Karpas-422 (cell line): Measurements from ENCODE around the gene COMMD1. TPM values are rescaled to one million over a fixed set of nuclear protein-coding genes. Genes with fewer than 3 reads are reported as not detected.
"Not testable (repeated sequence)": the region's sequence is repeated elsewhere in the genome, so short reads cannot be mapped to it uniquely, and the experiment has no call there.

Source experiments
- DNase-seq: peaks from one replicate; pipeline ENCODE4 v3.0.0-alpha.2; 2015
- H2AFZ ChIP-seq: fragments of 200-600 bp; sonication (generic); 2 replicates; pipeline ENCODE4 v1.6.1; 2014; ENCODE audit warnings: antibody characterized with exemption, low read length, mixed read lengths
- H3K27ac ChIP-seq: fragments of 200-600 bp; sonication (generic); 2 replicates; pipeline ENCODE4 v1.5.1; 2014; ENCODE audit warnings: mild to moderate bottlenecking, low read length, moderate library complexity
- H3K27me3 ChIP-seq: fragments of 200-600 bp; sonication (generic); 2 replicates; pipeline ENCODE4 v1.6.1; 2014; ENCODE audit warnings: low read length, mixed read lengths
- H3K36me3 ChIP-seq: fragments of 200-600 bp; sonication (generic); 2 replicates; pipeline ENCODE4 v1.6.1; 2014; ENCODE audit warnings: low read length, mixed read lengths; ENCODE audit not compliant: insufficient read depth
- H3K4me1 ChIP-seq: fragments of 200-600 bp; sonication (generic); 2 replicates; pipeline ENCODE4 v1.6.1; 2014; ENCODE audit warnings: mild to moderate bottlenecking, low read length, mixed read lengths
- H3K4me2 ChIP-seq: fragments of 200-600 bp; sonication (generic); 2 replicates; pipeline ENCODE4 v1.6.1; 2014; ENCODE audit warnings: low read length, low read depth, mild to moderate bottlenecking; ENCODE audit not compliant: poor library complexity, severe bottlenecking
- H3K4me3 ChIP-seq: fragments of 200-600 bp; sonication (generic); 2 replicates; pipeline ENCODE4 v1.5.1; 2014; ENCODE audit warnings: mild to moderate bottlenecking, antibody characterized with exemption, low read length, mixed read lengths
- H3K79me2 ChIP-seq: fragments of 200-600 bp; sonication (generic); 2 replicates; pipeline ENCODE4 v1.6.1; 2014; ENCODE audit warnings: mild to moderate bottlenecking, low read length, mixed read lengths
- H3K9ac ChIP-seq: fragments of 200-600 bp; sonication (generic); 2 replicates; pipeline ENCODE4 v1.6.0; 2014; ENCODE audit warnings: low read length
- H3K9me2 ChIP-seq: fragments of 200-600 bp; sonication (generic), shearing (Covaris generic); replicated peaks from 2 replicates; pipeline ENCODE4 v1.6.0; 2014; ENCODE audit warnings: mild to moderate bottlenecking, low read length, moderate library complexity; ENCODE audit not compliant: insufficient read depth
- H3K9me3 ChIP-seq: fragments of 300-700, 200-600 bp; sonication (generic); 2 replicates; pipeline ENCODE4 v1.6.1; 2014; ENCODE audit warnings: low read length, mixed read lengths
- H4K20me1 ChIP-seq: fragments of 200-600 bp; sonication (generic); 2 replicates; pipeline ENCODE4 v1.6.1; 2014; ENCODE audit warnings: mild to moderate bottlenecking, antibody characterized with exemption, low read length, low read depth; ENCODE audit not compliant: insufficient read depth
- total RNA-seq: library from RNA; depleted of rRNA; stranded (reverse); fragments of >200 nt; shearing (Covaris generic); gene quantifications from 2 replicates; pipeline ENCODE4 v1.2.3, GENCODE V29; 2014; ENCODE audit warnings: low replicate concordance

COMMD1 gene
- total RNA-seq, 1 experiment from 2014 or later, result 33.3 TPM

GRCh38 chr2:62119311-62119974 is 214.0 kb downstream of the COMMD1 start:
- no peak overlapping the region for H3K4me3 ChIP-seq
- peaks cover 3% of the 10 kb centered on the region for H3K4me1 ChIP-seq
- DNase-seq, result no peak
- H3K9me3 ChIP-seq, result no peaks in the 10 kb centered on the region
- no peak overlapping the region for H3K27ac ChIP-seq
- no peaks in the 10 kb centered on the region for H3K36me3 ChIP-seq
- H3K9ac ChIP-seq, result no peak overlapping the region
- no peaks in the 10 kb centered on the region for H3K9me2 ChIP-seq
- H3K27me3 ChIP-seq, result no peaks in the 10 kb centered on the region
- 0 out of 2 replicates have a peak, but pooled peaks cover 6% of the 10 kb centered on the region for H4K20me1 ChIP-seq
- no peak overlapping the region for H2AFZ ChIP-seq
- H3K4me2 ChIP-seq, result no peak overlapping the region
- H3K79me2 ChIP-seq, result no peaks in the 10 kb centered on the region

DNA sequence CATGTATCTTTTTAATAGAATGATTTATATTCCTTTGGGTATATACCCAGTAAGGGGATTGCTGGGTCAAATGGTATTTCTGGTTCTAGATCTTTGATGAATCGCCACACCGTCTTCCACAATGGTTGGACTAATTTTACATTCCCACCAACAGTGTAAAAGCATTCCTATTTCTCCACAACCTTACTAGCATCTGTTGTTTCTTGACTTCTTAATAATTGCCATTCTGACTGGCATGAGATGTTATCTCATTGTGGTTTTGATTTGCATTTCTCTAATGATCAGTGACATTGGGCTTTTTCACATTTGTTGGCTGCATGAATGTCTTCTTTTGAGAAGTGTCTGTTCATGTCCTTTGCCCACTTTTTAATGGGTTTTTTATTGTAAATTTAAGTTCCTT is 220.8 kb downstream of the COMMD1 start:
- not testable (repeated sequence) for H3K4me2 ChIP-seq, H3K9ac ChIP-seq, H2AFZ ChIP-seq, H3K27ac ChIP-seq, H3K36me3 ChIP-seq, H3K9me3 ChIP-seq, H3K79me2 ChIP-seq, H3K4me1 ChIP-seq, DNase-seq, H3K4me3 ChIP-seq, H4K20me1 ChIP-seq, H3K9me2 ChIP-seq, H3K27me3 ChIP-seq

- no peak overlapping the region for H3K27ac ChIP-seq
- H3K9ac ChIP-seq, result no peak overlapping the region
- 0 out of 2 replicates have a peak, but pooled peaks cover 4% of the 10 kb centered on the region for H3K27me3 ChIP-seq
- no peak overlapping the region for H2AFZ ChIP-seq
- no peaks in the 10 kb centered on the region for H3K36me3 ChIP-seq
- DNase-seq, result no peak
- H3K4me1 ChIP-seq, result no peaks in the 10 kb centered on the region
- H3K9me3 ChIP-seq, result no peaks in the 10 kb centered on the region
- no peaks in the 10 kb centered on the region for H3K79me2 ChIP-seq
- H3K9me2 ChIP-seq, result no peaks in the 10 kb centered on the region; the same call in 1 of the 2 replicates
- H4K20me1 ChIP-seq, result no peaks in the 10 kb centered on the region
- no peak overlapping the region for H3K4me2 ChIP-seq
- no peak overlapping the region for H3K4me3 ChIP-seq
These were observed 227.9 kb downstream of the COMMD1 start for GRCh38 chr2:62133320-62133823.

DNA sequence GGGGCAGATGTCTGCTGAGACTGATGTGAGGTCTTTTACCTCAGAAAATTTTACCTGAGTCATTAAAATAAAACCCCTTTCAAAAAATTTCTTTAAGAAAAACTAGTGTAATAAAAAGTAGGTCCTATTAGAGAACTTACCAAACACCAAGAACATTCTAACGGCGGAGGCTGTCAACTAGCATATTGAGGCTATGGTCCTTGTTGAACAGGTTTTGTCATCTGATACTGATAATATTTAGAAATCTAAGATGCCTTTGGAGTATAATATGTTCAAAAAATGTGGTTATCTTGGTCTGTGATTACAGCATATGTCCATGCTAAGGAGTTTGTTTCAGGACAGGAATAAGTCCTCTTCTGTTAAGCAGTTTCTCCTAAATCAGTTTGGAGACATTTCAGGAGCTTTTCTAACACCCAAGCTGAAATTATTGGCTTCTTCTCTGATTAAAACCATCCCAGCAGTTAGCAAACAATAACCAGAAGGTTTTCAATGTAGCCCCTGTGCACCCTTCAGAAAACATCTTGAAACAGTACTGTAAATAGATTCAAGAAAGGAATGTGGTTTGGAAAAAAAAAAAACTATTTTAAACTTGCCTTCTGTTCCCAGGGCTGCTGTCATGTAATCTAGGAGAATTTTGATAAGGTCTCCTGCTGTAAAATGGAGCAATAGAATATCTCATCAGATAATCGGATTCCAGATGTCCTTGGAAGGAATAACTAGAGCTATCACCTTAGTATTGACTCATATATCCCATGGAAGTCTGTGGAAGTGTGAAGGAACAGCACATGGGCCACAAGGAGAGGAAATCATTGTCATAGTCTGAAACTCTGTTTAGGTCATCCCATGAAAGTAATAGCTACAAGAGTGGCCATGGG is 231.7 kb downstream of the COMMD1 start:
- Histone ChIP-seq H3K79me2 (no peaks in the 10 kb centered on the region), H3K4me3 (no peak overlapping the region), H3K9me3 (no peaks in the 10 kb centered on the region), H2AFZ (no peak overlapping the region), H3K4me1 (no peaks in the 10 kb centered on the region), H4K20me1 (0 out of 2 replicates have a peak, but pooled peaks cover 3% of the 10 kb centered on the region), H3K4me2 (no peak overlapping the region), H3K9me2 (no peaks in the 10 kb centered on the region), H3K9ac (no peak overlapping the region), H3K27me3 (no peaks in the 10 kb centered on the region), H3K36me3 (no peaks in the 10 kb centered on the region), H3K27ac (no peak overlapping the region)
- DNase-seq, result no peak

GRCh38 chr2:62140426-62141141 is 235.1 kb downstream of the COMMD1 start:
- no peaks in the 10 kb centered on the region for H3K9me2 ChIP-seq
- no peak overlapping the region for H3K4me3 ChIP-seq
- H3K9ac ChIP-seq, result no peak overlapping the region
- H3K4me1 ChIP-seq, result peaks cover 10% of the 10 kb centered on the region
- H3K9me3 ChIP-seq, result no peaks in the 10 kb centered on the region
- H3K27ac ChIP-seq, result no peak overlapping the region
- no peak overlapping the region for H3K4me2 ChIP-seq
- no peaks in the 10 kb centered on the region for H3K27me3 ChIP-seq
- no peaks in the 10 kb centered on the region for H3K79me2 ChIP-seq
- H4K20me1 ChIP-seq, result 0 out of 2 replicates have a peak, but pooled peaks cover 3% of the 10 kb centered on the region
- no peaks in the 10 kb centered on the region for H3K36me3 ChIP-seq
- no peak overlapping the region for H2AFZ ChIP-seq
- no peak for DNase-seq

DNA sequence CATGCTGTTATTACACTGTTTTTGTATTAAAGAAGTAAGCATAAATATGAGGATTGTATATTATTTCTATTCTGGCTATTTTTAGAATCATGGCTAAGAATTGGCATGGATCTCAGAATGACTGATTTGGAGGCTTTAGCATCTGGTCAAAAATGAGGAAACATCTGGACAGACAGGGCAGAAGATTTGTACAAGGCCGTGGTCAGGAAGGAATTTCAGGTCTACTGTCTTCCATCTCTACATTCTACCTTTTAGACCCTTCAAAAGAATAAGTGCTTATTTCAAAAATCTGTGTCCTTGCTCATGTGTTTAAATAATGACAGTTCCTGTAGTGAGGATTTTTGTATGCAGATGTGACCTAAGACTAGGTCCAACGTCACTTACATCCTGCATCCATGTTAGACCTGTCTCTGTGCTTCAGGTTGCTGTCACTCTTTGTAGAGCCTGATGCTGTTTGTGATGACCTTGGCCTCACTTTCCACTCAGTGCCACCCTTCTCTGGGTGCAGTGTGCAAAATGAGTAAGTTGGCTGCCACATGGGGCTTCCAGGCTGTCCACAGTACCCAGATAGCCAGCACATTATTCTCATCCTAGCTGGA is 235.8 kb downstream of the COMMD1 start:
- H3K4me2 ChIP-seq, result no peak overlapping the region
- H3K4me3 ChIP-seq, result no peak overlapping the region
- H2AFZ ChIP-seq, result no peak overlapping the region
- DNase-seq, result no peak
- no peaks in the 10 kb centered on the region for H3K9me2 ChIP-seq
- H3K27ac ChIP-seq, result no peak overlapping the region
- H3K9ac ChIP-seq, result no peak overlapping the region
- no peaks in the 10 kb centered on the region for H3K79me2 ChIP-seq
- H3K4me1 ChIP-seq, result peaks cover 10% of the 10 kb centered on the region
- H4K20me1 ChIP-seq, result 0 out of 2 replicates have a peak, but pooled peaks cover 3% of the 10 kb centered on the region
- no peaks in the 10 kb centered on the region for H3K27me3 ChIP-seq
- no peaks in the 10 kb centered on the region for H3K36me3 ChIP-seq
- H3K9me3 ChIP-seq, result no peaks in the 10 kb centered on the region

GRCh38 chr2:62142054-62142453 is 236.6 kb downstream of the COMMD1 start:
- Histone ChIP-seq H4K20me1 (0 out of 2 replicates have a peak, but pooled peaks cover 3% of the 10 kb centered on the region), H3K4me1 (peaks cover 10% of the 10 kb centered on the region), H3K36me3 (no peaks in the 10 kb centered on the region), H2AFZ (no peak overlapping the region), H3K9ac (no peak overlapping the region), H3K9me3 (no peaks in the 10 kb centered on the region), H3K79me2 (no peaks in the 10 kb centered on the region), H3K4me2 (no peak overlapping the region), H3K4me3 (no peak overlapping the region), H3K27me3 (no peaks in the 10 kb centered on the region), H3K27ac (no peak overlapping the region), H3K9me2 (no peaks in the 10 kb centered on the region)
- DNase-seq, result no peak
